ENCODE results near the gene TNFAIP3.

GRCh38 chr6:137928286-137928685 lies 61.2 kb downstream of the TNFAIP3 start:
- TF ChIP-seq, protein P1, sequence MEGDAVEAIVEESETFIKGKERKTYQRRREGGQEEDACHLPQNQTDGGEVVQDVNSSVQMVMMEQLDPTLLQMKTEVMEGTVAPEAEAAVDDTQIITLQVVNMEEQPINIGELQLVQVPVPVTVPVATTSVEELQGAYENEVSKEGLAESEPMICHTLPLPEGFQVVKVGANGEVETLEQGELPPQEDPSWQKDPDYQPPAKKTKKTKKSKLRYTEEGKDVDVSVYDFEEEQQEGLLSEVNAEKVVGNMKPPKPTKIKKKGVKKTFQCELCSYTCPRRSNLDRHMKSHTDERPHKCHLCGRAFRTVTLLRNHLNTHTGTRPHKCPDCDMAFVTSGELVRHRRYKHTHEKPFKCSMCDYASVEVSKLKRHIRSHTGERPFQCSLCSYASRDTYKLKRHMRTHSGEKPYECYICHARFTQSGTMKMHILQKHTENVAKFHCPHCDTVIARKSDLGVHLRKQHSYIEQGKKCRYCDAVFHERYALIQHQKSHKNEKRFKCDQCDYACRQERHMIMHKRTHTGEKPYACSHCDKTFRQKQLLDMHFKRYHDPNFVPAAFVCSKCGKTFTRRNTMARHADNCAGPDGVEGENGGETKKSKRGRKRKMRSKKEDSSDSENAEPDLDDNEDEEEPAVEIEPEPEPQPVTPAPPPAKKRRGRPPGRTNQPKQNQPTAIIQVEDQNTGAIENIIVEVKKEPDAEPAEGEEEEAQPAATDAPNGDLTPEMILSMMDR (conservative IDR thresholded peaks at IDR 0.05; ENCODE audit: low read depth, low read length): no peak
- TF ChIP-seq SMC3 (IDR thresholded peaks at IDR 0.05; ENCODE audit: low read depth, low read length): no peak
- TF ChIP-seq POLR2A (IDR thresholded peaks at IDR 0.05; ENCODE audit: low read depth, low read length): no peak
- TF ChIP-seq RAD21 (IDR thresholded peaks at IDR 0.05; ENCODE audit: low read length): no peak
- TF ChIP-seq USF2 (IDR thresholded peaks at IDR 0.05; ENCODE audit: low read depth, low read length): no peak
- no peak for TF ChIP-seq NFE2L2 (IDR thresholded peaks at IDR 0.05; ENCODE audit: low read depth, low read length)
- TF ChIP-seq MAFK (IDR thresholded peaks at IDR 0.05; ENCODE audit: low read depth, low read length): no peak
- TF ChIP-seq RFX5 (IDR thresholded peaks at IDR 0.05; ENCODE audit: low read depth, low read length): no peak
- TF ChIP-seq RCOR1 (IDR thresholded peaks at IDR 0.05; ENCODE audit: insufficient replicate concordance, low read length): no peak
- TF ChIP-seq FOS (IDR thresholded peaks at IDR 0.05; ENCODE audit: low read depth, low read length): no peak
- TF ChIP-seq CEBPB (IDR thresholded peaks at IDR 0.05; ENCODE audit: low read depth, low read length): no peak
- no peak for TF ChIP-seq MAZ (IDR thresholded peaks at IDR 0.05; ENCODE audit: borderline replicate concordance, low read depth, low read length)
- TF ChIP-seq BHLHE40 (IDR thresholded peaks at IDR 0.05; ENCODE audit: low read depth, low read length): no peak
- TF ChIP-seq MXI1 (IDR thresholded peaks at IDR 0.05; ENCODE audit: borderline replicate concordance, low read depth, low read length): no peak
